ENCODE data around the gene COL16A1.

Gene COL16A1

DNA sequence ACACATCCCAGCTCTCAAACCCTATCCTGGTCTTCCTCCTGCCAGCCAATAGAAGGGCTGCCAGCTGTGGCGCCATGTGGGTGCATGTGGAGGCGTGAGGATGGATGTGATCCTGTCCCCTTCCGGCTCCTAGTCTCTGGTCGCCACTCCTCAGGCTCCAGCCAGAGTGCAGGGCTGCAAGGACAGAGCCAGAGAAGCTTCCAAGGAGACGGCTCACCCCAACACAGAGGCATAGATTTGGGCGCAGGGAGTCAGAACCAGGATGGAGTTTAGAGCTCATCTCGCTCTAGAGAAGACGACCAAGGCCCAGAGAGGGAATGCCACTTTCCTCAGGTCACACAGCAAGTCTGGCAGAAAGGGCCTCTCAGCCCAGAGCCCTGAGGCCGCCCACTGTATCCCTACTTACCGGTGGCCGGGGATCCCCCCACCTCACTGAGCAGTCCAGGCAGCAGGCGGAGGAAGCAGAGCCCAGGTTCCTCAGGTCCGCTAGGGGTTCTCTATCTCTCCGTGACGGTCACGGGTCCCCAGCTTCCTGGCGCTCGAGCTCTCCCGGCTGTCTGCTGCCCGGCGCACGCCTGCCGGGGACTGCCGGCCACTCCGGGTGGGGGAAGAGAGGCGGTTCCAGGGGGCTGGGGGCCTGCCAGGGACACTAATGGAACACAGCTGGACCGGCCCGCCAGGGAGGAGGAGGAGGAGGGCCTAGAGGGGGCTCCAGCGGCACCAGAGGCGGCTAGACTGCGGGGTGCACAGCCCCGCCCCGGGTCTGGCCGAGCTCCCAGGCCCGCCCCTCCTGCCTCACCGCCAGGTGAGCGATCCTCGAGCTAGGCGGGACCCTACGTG is at the start of gene COL16A1:
TSS of gene COL16A1 (minus strand) at position 587 of the 840 bp plus-strand sequence. CDS start 1,824 bp downstream, outside the sequence.
- no peak for DNase-seq

GRCh38 chr1:31752952-31753475 is 49.2 kb upstream of the COL16A1 start:
- DNase-seq: no peak

DNA sequence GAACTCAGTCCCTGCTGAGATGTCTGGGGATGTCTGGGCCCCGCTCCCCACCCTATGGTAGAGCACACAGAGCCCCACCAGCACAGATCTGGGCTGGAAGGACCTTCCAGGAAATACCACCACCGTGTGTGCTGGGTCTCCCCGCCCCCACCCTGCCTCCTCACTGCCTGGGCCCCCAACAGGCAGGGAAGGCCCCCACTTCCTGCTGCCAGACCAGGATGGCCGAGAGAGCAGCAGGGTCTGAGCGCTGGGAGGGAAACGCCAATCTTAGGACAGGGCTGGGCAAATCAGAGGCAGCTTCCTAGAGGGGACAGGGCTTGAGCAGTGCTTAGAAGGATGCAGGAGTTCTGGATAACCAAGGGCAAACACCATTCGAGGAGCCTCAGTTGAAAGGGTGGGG is 48.4 kb upstream of the COL16A1 start:
- DNase-seq: no peak

GRCh38 chr1:31751822-31752241 is 48.0 kb upstream of the COL16A1 start:
- DNase-seq: no peak

GRCh38 chr1:31750858-31751510 is 47.2 kb upstream of the COL16A1 start:
- DNase-seq: no peak

DNA sequence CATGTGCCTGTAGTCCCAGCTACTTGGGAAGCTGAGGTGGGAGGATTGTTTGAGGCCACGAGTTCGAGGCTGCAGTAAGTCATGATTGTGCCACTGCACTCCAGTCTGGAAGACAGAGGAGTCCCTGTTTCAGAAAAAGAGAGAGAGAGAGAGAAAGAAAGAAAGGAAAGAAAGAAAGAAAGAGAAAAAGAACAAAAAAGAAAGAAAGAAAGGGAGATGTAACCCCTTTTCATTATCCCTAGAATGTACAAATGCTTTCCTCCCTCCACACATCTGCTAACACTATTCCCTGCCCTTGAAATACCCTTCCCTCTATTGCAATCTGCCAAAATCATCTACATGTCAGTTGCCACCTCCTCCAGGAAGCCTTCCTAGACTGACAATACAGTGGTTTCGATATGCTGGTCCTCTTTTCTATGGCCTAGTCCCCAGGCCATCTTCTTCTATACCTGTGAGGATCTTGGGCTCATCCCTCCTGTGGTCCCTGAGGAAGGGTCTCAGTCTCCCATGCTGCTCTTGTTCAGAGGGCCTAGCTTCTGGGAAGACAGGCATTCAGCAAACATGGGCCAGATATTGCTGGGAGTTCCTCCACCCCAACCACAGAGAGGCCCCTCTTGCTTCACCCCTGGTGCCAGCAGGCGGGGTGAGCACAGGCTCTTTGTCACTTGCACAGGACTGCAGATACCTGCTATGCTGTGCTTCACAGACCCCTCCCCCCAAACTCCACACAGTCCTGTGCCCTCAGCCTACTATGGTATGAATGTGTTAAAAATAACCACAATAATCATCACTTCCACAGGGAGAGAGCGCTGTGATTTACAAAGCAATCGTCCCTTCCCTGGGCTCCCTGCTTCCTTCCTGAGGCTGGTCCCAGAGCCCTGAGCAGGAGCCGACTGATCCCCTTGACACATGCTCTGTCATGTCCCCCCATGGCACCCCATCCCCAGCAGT is 46.2 kb upstream of the COL16A1 start:
- DNase-seq: no peak

DNA sequence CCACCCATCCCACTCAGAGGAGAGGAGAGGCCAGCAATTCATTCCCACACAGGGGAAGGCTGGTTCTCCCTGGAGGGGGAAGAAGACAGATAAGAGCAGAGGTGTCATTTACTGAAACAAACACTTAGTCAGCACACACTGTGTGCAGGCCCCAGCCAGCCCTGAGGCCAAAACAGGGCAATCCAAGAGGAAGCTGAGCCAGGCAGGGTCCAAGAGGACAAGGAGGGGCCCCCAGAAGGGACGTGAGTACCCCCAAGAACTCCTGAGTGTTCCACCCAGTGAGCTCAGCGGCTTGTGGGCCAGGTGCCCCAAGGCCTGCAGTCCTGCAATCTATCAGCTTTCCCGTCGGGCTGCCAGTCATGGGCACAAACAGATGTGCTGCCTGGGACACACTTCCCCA is 44.5 kb upstream of the COL16A1 start:
- DNase-seq: no peak

- no peak for DNase-seq
These were observed 43.5 kb upstream of the COL16A1 start for GRCh38 chr1:31747304-31747703.

GRCh38 chr1:31746687-31747086 is 42.9 kb upstream of the COL16A1 start:
- no peak for DNase-seq

- no peak for DNase-seq
These were observed 42.3 kb upstream of the COL16A1 start for GRCh38 chr1:31745946-31746670.

DNA sequence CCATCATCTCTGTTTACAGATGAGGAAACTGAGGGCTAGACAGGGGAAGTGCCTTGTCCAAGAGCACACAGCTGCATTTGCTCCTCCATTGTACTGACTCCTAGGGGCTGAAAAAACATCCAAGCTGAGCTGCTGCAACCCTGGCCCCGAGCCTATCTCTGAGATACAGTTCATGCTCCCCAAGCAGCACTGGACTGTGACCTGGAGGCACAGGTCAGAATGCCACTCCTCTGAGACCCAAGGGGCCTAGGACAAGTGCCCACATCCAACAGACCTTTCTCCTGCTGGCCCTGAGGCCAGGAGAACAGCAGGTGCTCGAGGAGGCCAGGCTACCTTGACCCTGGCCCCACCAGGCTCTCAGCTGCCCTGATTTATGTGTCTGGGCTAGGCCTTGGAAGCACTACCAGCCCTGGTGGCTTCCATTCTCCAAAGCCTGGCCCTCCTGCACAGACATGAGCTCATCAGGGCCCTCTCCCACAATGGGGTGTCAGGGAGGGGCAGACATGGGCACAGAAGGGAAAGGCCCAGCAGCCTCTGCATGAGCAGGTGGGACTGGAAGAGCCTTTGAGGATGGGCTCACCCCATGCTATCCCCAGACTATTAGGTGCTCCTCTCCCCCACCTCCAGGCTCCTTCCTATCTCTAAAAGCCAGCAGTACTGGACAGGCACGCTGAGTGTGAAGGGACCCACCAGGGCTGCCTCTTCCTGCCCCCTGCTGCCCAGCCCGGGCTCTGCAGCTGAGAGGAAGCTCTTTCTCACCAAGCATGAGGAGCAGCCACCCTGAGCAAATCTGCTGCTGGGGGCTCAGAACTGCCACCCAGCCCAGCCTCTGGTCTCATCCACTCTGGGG is 41.5 kb upstream of the COL16A1 start:
- peak; percentile 42 for DNase-seq

DNA sequence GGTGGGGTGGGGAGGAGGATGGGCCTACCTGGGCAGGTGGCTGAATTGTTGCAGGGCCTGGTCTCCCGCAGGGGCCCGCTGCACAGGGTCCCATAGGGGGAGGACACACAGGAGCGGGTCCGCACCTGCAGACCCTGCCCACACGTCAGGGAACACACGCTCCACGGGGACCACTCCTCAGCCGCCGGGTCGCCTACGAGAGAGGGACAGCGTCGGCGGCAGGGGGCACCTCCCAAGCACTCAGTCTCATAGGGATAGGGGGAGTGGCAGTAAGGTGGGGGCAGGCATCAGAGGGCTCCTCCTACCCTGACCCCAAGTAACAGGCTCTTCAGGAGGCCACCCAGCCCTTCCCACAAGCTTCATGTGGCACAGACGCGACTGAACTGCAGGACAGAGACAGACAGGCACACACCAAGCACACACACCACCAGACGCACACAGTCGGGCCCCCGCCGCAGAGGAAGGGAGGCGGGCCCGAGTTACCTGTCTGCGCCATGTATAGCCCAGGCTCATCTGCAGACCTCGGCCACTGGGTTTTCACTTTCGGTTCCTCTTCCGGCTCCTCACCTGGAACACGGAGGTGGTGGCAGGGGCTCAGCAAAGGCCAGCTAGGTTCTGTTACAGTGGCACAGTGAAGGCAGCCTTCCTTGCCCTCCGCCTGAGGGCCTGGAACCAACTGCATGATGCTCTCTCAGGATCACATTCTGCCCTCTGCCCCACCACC is 40.5 kb upstream of the COL16A1 start:
- no peak for DNase-seq

- DNase-seq: no peak
These were observed 38.8 kb upstream of the COL16A1 start for GRCh38 chr1:31742462-31743212.

DNA sequence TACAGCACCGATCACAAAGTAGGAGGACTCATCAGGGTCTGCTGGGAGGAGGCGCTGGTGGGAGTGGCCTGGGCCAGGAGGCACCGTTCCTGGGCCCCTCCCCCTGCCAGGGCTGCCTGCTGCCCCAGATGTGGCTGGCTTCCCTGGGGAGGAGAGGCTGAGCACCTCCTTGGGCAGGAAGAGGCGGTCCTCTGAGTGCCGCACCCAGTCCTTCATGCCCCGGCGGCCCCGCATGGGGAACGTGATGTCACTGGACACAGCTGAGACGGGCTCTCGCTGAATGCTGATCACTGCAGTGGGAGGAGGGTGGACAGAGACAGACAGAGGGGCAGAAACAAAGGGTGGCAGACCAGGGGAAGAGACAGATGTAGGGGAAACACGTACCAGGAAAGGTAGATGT is 35.5 kb upstream of the COL16A1 start:
- no peak for DNase-seq

- DNase-seq: peak; percentile 76
These were observed 32.9 kb upstream of the COL16A1 start for GRCh38 chr1:31736675-31737074.

- no peak for DNase-seq
These were observed 31.8 kb upstream of the COL16A1 start for GRCh38 chr1:31735571-31735970.

GRCh38 chr1:31734582-31735107 is 30.8 kb upstream of the COL16A1 start:
- no peak for DNase-seq

DNA sequence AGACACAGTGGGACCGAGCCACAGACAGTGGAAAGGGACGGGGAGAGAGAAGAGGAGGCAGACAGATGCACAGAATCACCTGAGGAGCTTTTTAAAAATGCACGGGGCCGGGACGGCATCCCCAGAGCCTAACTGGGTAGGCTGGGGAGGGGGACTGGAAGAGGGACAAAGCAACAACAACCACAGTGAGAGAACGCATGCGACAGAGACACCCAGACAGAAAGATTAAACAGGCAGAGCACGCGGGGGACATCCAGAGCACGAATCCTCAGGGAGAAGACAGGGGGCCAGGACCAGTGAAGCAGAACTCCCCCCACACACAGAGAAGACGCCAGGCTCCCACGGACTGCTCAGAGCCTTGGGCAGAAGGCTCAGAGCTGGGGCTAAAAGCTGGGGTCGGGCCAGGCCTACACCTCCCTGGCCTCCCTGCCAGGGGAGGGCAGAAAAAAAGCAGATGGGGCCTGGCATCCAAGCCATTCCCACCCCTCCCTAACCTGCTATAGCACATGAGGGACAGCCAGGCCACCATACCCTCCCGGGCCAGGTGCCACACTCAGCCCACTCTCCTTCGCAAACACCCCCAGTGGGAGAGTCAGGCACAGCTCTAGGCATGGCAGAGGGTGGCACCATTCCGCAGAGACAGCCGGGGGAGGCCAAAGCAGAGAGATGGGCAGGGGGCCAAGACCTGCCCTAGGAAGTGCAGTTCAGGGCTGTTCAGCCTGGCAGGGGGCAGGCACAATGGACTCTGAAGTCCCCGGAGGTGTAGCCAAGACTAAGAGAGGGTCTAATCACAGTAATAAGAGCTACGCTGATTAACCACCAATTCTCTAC is 29.8 kb upstream of the COL16A1 start:
- no peak for DNase-seq
